WERI-Rb-1 (cell line): ENCODE data around the gene SCYGR1.

Experiments used
- DNase-seq: peaks from one replicate; pipeline ENCODE4 v3.0.0-alpha.2; 2020
- H3K27ac ChIP-seq: fragments of 250-450 bp; sonication (Bioruptor Pico); 2 replicates; pipeline ENCODE4 v1.5.1; 2020; ENCODE audit warnings: mild to moderate bottlenecking, moderate library complexity
- H3K27me3 ChIP-seq: fragments of 250-450 bp; sonication (Bioruptor Pico); 2 replicates; pipeline ENCODE4 v1.5.1; 2021; ENCODE audit warnings: mild to moderate bottlenecking, low read depth, moderate library complexity; ENCODE audit not compliant: insufficient read depth, severe bottlenecking
- H3K36me3 ChIP-seq: fragments of 250-450 bp; sonication (Bioruptor Pico); 2 replicates; pipeline ENCODE4 v1.5.1; 2020; ENCODE audit warnings: mild to moderate bottlenecking, moderate library complexity
- H3K4me3 ChIP-seq: 2 replicates; pipeline ENCODE4 v1.5.1; 2011; ENCODE audit warnings: low read depth, mild to moderate bottlenecking, control low read depth, low read length
- H3K9me3 ChIP-seq: fragments of 250-450 bp; sonication (Bioruptor Pico); 2 replicates; pipeline ENCODE4 v1.5.1; 2021; ENCODE audit warnings: mild to moderate bottlenecking, moderate library complexity; ENCODE audit not compliant: severe bottlenecking
- TF ChIP-seq, protein P1 (sequence below): IDR thresholded peaks from 2 replicates; pipeline ENCODE4 v1.5.1; 2011; ENCODE audit warnings: low read depth, mild to moderate bottlenecking, control low read depth, inconsistent platforms, low read length

The SCYGR1 gene

DNA sequence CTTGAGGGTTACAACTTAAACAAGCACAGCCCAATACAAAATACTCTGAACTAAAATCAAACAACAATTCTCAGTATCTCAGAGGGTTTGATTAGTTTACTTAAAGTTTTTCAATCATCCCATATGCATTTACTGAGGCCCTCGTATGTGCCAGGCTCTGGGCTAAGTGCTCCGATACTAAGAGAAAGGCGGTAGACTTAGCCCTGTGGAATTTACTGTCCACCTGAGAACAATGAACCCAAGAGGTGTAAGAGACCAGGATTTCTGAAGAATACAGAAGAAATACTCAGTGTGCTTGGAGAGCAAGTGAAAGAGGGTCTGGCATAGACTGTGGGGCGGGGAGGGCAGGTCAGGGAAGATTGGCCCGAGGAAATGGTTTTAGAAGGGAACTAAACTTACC lies 25.1 kb upstream of the SCYGR1 start:
- TF ChIP-seq, protein P1, sequence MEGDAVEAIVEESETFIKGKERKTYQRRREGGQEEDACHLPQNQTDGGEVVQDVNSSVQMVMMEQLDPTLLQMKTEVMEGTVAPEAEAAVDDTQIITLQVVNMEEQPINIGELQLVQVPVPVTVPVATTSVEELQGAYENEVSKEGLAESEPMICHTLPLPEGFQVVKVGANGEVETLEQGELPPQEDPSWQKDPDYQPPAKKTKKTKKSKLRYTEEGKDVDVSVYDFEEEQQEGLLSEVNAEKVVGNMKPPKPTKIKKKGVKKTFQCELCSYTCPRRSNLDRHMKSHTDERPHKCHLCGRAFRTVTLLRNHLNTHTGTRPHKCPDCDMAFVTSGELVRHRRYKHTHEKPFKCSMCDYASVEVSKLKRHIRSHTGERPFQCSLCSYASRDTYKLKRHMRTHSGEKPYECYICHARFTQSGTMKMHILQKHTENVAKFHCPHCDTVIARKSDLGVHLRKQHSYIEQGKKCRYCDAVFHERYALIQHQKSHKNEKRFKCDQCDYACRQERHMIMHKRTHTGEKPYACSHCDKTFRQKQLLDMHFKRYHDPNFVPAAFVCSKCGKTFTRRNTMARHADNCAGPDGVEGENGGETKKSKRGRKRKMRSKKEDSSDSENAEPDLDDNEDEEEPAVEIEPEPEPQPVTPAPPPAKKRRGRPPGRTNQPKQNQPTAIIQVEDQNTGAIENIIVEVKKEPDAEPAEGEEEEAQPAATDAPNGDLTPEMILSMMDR, result no peak
- Histone ChIP-seq H3K27ac (no peak overlapping the region), H3K36me3 (no peaks in the 10 kb centered on the region), H3K27me3 (no peaks in the 10 kb centered on the region), H3K4me3 (no peak overlapping the region), H3K9me3 (no peaks in the 10 kb centered on the region)
- DNase-seq, result no peak

DNA sequence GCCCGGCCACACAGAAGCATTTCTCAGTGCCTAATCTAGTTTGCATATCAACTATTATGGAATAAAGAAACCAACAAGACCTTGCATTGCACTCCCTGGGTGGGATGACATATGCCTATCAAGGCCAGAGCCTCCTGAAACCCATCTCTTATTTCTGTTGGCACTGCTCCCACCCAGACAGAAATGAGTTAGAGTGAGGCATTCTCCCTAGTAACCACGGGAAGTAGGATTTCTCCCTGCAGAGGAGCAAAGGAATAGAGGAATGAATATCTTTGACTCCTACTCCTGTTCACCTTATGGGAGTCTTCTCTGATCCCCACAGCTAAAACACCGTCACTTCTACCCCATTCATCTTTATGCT lies 24.2 kb upstream of the SCYGR1 start:
- DNase-seq, result no peak
- H3K4me3 ChIP-seq, result no peak overlapping the region
- H3K27me3 ChIP-seq, result no peaks in the 10 kb centered on the region
- no peak overlapping the region for H3K27ac ChIP-seq
- no peaks in the 10 kb centered on the region for H3K36me3 ChIP-seq
- TF ChIP-seq, protein P1, result no peak
- no peaks in the 10 kb centered on the region for H3K9me3 ChIP-seq

- Histone ChIP-seq H3K27me3 (no peaks in the 10 kb centered on the region), H3K27ac (no peak overlapping the region), H3K36me3 (no peaks in the 10 kb centered on the region), H3K4me3 (no peak overlapping the region), H3K9me3 (no peaks in the 10 kb centered on the region)
- no peak for DNase-seq
- TF ChIP-seq, protein P1, result no peak
These were observed 23.7 kb upstream of the SCYGR1 start for GRCh38 chr2:227411320-227411989.

DNA sequence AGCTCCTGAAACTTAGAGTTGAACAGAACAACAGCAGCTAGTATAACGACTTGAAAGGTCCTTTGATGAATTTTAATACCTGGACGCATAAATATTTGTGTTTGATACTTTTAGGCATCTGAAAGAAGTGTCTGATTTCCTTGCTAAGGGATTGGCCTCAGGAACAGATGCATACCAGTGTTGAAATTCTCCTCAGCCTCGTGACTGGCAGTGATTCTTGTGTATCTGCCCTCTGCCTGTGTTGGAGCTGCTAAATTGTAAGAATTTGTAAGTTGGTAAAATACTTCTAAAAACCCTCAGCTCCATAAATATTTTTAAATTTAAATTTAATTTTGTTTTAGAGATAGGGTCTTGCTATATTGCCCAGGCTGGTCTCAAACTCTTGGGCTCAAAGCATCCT lies 22.4 kb upstream of the SCYGR1 start:
- Histone ChIP-seq H3K9me3 (no peaks in the 10 kb centered on the region), H3K36me3 (no peaks in the 10 kb centered on the region), H3K27me3 (no peaks in the 10 kb centered on the region), H3K27ac (no peak overlapping the region), H3K4me3 (no peak overlapping the region)
- DNase-seq, result no peak
- TF ChIP-seq, protein P1, result no peak

DNA sequence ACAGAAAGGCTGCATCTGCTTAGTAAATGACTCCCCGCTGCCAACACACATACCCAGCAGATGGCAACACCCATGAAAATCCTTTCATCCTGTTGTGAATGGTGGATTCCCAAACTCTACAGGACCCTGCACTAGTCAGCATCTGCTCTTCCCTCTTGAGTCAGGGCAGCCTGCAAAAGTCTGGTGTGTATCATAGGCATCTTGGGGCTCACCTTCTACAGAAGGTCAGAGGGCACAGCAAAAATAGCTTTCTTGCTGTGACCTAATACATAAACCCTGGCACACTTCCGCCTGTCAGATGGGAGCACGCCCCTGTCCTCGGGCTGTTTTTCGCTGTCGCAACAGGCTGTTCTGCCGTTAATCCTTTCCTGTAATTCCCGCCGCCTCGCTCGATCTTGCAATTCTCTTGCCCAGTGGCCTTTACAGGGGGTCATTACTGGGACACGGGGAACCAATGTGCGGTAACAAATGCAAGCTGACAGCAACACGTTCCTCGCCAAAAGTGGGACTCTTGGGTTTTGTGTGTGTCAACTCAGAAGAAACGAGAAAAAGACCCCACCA lies 19.9 kb upstream of the SCYGR1 start:
- Histone ChIP-seq H3K9me3 (no peaks in the 10 kb centered on the region), H3K27ac (no peak overlapping the region), H3K4me3 (peak overlapping the region; percentile 21), H3K36me3 (no peaks in the 10 kb centered on the region), H3K27me3 (no peaks in the 10 kb centered on the region)
- TF ChIP-seq, protein P1, result no peak
- DNase-seq, result peak; percentile 78
